ENCODE results near the gene MGAT5B. TPM values are rescaled to one million over a fixed set of nuclear protein-coding genes. Genes with fewer than 3 reads are reported as not detected.

Gene MGAT5B
- total RNA-seq, 2 donors from 2014 or later, result 3.6 TPM; not detected in 1

DNA sequence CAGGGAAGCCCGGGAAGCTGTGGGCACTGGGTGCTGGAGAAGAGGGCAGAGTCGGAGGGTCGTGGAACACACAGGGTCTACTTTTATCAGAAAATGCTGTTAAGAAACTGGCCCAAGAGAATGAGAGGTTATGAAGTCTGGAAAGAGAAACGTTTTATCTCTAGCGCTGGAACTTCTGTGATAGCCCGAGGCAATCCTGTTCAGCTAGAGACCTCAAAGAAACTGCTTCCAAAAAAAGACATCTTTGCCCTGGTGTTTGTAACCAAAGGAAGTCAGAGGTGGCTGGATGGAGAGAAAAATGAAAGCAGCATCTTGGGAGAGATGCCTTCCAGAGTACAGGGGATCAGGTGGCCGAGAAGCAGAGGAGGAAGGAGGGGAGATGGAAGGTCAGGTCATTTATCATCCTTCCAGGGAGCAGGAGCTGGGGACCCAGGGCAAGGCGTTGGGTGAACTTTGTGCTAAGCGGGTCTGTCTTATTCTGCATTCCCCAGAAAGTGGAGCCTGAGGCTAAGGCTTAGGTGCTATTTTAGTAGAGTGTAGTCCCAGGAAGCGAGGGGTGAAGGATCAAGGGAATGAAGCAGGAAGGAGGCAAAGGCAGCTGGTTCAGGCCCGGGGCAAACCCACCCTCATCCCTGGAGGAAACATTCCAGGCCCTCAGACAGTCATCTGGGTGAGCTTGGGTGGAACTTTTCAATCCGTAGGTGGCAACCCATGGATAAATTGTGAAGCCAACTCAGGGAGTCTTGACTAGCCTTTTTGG lies 66.5 kb downstream of the MGAT5B start:
- H3K27me3 ChIP-seq, result peaks cover 0 to under 1% of the 10 kb centered on the region in 2 donors
- ATAC-seq (no peak), DNase-seq (no peak)
- intact Hi-C loops (cut with DNase I), result no loop called here
- no peaks in the 10 kb centered on the region for H3K36me3 ChIP-seq (replicated peaks in 1 of 2; ENCODE audit: insufficient read depth in 1 of 2, low read depth in 2 of 2)
- no peak overlapping the region for H3K27ac ChIP-seq
- H3K4me3 ChIP-seq, result no peak overlapping the region
- 42 to 46% methylated on average over 12 of the region's 12 CpGs for WGBS, 2 donors
- TF ChIP-seq POLR2A (IDR thresholded peaks at IDR 0.05), result no peak
- no peaks in the 10 kb centered on the region for H3K9me3 ChIP-seq
- H3K4me1 ChIP-seq, result no peaks in the 10 kb centered on the region

DNA sequence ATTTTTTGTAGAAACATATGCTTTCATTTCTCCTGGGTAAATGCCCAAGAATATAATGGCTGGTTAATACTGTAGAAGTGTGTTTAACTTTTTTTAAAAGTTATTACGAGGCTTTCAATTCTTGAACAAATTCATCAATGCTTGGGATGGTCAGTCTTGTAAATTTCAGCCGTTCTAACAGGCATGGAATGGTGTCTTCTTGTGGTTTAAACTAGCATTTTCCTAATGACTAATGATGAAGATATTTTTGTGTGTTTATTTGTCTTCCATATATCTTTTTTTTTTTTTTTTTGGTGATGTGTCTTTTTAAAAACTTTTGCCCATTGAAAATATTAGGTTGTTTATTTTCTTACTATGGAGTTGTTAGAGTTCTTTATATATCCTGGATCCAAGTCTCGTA lies 67.1 kb downstream of the MGAT5B start:
- intact Hi-C loops (cut with DNase I), result no loop called here
- Histone ChIP-seq H3K27me3 (peaks cover 0 to 4% of the 10 kb centered on the region in 2 donors), H3K27ac (no peak overlapping the region), H3K4me3 (no peak overlapping the region), H3K9me3 (no peaks in the 10 kb centered on the region), H3K4me1 (no peaks in the 10 kb centered on the region), H3K36me3 (replicated peaks in 1 of 2; ENCODE audit: insufficient read depth in 1 of 2, low read depth in 2 of 2) (no peaks in the 10 kb centered on the region)
- no peak for DNase-seq
- no peak for ATAC-seq
- 59 to 68% methylated on average over 3 of the region's 3 CpGs for WGBS, 2 donors
- TF ChIP-seq, protein P1, sequence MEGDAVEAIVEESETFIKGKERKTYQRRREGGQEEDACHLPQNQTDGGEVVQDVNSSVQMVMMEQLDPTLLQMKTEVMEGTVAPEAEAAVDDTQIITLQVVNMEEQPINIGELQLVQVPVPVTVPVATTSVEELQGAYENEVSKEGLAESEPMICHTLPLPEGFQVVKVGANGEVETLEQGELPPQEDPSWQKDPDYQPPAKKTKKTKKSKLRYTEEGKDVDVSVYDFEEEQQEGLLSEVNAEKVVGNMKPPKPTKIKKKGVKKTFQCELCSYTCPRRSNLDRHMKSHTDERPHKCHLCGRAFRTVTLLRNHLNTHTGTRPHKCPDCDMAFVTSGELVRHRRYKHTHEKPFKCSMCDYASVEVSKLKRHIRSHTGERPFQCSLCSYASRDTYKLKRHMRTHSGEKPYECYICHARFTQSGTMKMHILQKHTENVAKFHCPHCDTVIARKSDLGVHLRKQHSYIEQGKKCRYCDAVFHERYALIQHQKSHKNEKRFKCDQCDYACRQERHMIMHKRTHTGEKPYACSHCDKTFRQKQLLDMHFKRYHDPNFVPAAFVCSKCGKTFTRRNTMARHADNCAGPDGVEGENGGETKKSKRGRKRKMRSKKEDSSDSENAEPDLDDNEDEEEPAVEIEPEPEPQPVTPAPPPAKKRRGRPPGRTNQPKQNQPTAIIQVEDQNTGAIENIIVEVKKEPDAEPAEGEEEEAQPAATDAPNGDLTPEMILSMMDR (IDR thresholded peaks at IDR 0.05), result no peak
- TF ChIP-seq POLR2A (IDR thresholded peaks at IDR 0.05), result no peak

DNA sequence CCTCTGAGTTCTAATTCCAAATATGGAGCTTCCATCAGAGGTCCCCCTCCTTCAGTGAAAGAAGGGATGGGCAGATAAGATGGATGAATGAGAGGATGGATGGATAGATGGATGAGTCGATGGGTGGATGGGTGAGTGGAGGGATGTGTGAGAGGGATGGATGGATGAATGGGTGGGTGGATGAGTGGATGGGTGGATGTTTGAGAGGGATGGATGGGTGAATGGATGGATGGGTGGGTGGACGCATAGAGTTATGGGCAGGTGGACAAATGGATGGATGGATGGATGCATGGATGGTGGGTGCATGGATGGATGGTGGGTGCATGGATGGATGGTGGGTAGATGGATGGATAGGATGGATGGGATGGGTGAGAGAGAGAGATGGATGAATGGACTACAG lies 69.0 kb downstream of the MGAT5B start:
- Histone ChIP-seq H3K9me3 (no peaks in the 10 kb centered on the region), H3K27ac (no peak overlapping the region), H3K36me3 (replicated peaks in 1 of 2; ENCODE audit: insufficient read depth in 1 of 2, low read depth in 2 of 2) (no peaks in the 10 kb centered on the region), H3K4me3 (no peak overlapping the region), H3K27me3 (peaks cover 0 to 4% of the 10 kb centered on the region in 2 donors), H3K4me1 (no peaks in the 10 kb centered on the region)
- intact Hi-C loops (cut with DNase I), result no loop called here
- TF ChIP-seq, protein P1 (IDR thresholded peaks at IDR 0.05), result no peak
- no peak for TF ChIP-seq POLR2A (IDR thresholded peaks at IDR 0.05)
- 66 to 69% methylated on average over 2 of the region's 2 CpGs for WGBS, 2 donors
- DNase-seq, result no peak
- no peak for ATAC-seq

DNA sequence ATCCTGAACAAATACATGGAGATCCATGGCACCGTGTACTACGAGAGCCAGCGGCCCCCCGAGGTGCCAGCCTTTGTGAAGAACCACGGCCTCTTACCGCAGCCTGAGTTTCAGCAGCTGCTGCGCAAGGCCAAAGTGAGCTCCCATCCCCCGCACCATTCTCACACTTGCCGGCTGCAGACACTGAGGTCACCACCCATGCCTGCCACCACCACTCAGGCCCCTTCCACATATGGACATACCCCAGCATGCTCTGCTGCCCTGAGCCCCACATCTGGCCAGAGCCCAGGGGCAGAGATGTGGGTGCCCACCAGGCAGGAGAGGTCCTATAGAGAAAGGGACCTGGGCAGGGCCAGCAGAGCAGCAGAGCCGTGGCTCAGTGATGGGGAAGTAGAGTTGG lies 69.8 kb downstream of the MGAT5B start:
- no peak overlapping the region for H3K4me3 ChIP-seq
- ATAC-seq, result no peak
- no peak for DNase-seq
- no peak overlapping the region for H3K27ac ChIP-seq
- TF ChIP-seq, protein P1 (IDR thresholded peaks at IDR 0.05), result no peak
- TF ChIP-seq POLR2A (IDR thresholded peaks at IDR 0.05), result no peak
- peaks cover 0 to 4% of the 10 kb centered on the region in 2 donors for H3K27me3 ChIP-seq
- no peaks in the 10 kb centered on the region for H3K4me1 ChIP-seq
- 74 to 75% methylated on average over 7 to 10 of the region's 10 CpGs for WGBS, 2 donors
- intact Hi-C loops (cut with DNase I), result no loop called here
- H3K36me3 ChIP-seq (replicated peaks in 1 of 2; ENCODE audit: insufficient read depth in 1 of 2, low read depth in 2 of 2), result no peaks in the 10 kb centered on the region
- no peaks in the 10 kb centered on the region for H3K9me3 ChIP-seq

DNA sequence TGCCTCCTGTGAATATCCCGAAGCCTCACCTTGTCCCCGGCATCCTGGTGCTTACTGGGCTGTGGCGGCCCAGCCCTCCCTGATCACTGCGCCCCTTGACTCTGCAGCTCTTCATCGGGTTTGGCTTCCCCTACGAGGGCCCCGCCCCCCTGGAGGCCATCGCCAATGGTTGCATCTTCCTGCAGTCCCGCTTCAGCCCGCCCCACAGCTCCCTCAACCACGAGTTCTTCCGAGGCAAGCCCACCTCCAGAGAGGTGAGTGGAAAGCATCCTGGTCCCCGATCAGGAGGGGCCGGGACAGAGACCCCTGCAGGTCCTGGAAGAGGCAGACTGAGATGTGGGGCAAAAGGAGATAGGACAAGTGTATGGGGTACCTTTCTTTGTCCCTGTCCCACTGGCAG lies 72.1 kb downstream of the MGAT5B start:
- Histone ChIP-seq H3K27ac (no peak overlapping the region), H3K4me1 (no peaks in the 10 kb centered on the region), H3K27me3 (peaks cover 0 to 4% of the 10 kb centered on the region in 2 donors), H3K4me3 (no peak overlapping the region), H3K36me3 (replicated peaks in 1 of 2; ENCODE audit: insufficient read depth in 1 of 2, low read depth in 2 of 2) (no peaks in the 10 kb centered on the region), H3K9me3 (no peaks in the 10 kb centered on the region)
- no peak for TF ChIP-seq POLR2A (IDR thresholded peaks at IDR 0.05)
- TF ChIP-seq, protein P1 (IDR thresholded peaks at IDR 0.05), result no peak
- DNase-seq, result no peak
- 40 to 45% methylated on average over 14 of the region's 14 CpGs for WGBS, 2 donors
- intact Hi-C loops (cut with DNase I), result no loop called here
- no peak for ATAC-seq

Data from body of pancreas (tissue), 4 donors.